GM12873 (cell line): ENCODE data around the gene AKAP6.

Experiments
- CTCF ChIP-seq: IDR thresholded peaks from 2 replicates; pipeline ENCODE4 v1.5.1; 2012; ENCODE audit warnings: low read depth, mild to moderate bottlenecking, moderate library complexity, low read length, control low read depth; ENCODE audit not compliant: insufficient read depth; ENCODE audit errors: missing control alignments

AKAP6 gene

GRCh38 chr14:32595497-32595896 lies 266.4 kb downstream of the AKAP6 start:
- no peak for TF ChIP-seq CTCF

GRCh38 chr14:32596390-32596789 lies 267.3 kb downstream of the AKAP6 start:
- TF ChIP-seq CTCF: no peak

GRCh38 chr14:32597771-32598170 lies 268.7 kb downstream of the AKAP6 start:
- TF ChIP-seq CTCF: no peak

- TF ChIP-seq CTCF: no peak
Observed at GRCh38 chr14:32601069-32601468, 272.0 kb downstream of the AKAP6 start.

GRCh38 chr14:32601906-32602305 lies 272.8 kb downstream of the AKAP6 start:
- no peak for TF ChIP-seq CTCF

- no peak for TF ChIP-seq CTCF
Observed at GRCh38 chr14:32602699-32603098, 273.6 kb downstream of the AKAP6 start.

- no peak for TF ChIP-seq CTCF
Observed at GRCh38 chr14:32603992-32604565, 275.0 kb downstream of the AKAP6 start.
